Cerebellar nuclear complex (tissue), 1 donor: ENCODE data around the gene SGTB.
"Not testable (repeated sequence)": the region's sequence is repeated elsewhere in the genome, so short reads cannot be mapped to it uniquely, and the experiment has no call there.

Experiments used
- DNase-seq, 2 experiments: peaks; one replicate each; lab custom pipeline; 2025; lab: John Stamatoyannopoulos, UW

The SGTB gene

GRCh38 chr5:65734196-65734775 lies 12.4 kb upstream of the SGTB start:
- DNase-seq, result not testable (repeated sequence)

GRCh38 chr5:65732046-65732445 lies 10.1 kb upstream of the SGTB start:
- not testable (repeated sequence) for DNase-seq

GRCh38 chr5:65730910-65731309 lies 9.0 kb upstream of the SGTB start:
- DNase-seq, result no peak

GRCh38 chr5:65728218-65728617 lies 6.3 kb upstream of the SGTB start:
- DNase-seq, result no peak

- DNase-seq, result no peak
Observed at GRCh38 chr5:65727491-65728156, 5.7 kb upstream of the SGTB start.

GRCh38 chr5:65722575-65723403 lies 880 bp upstream of the SGTB start:
- no peak for DNase-seq

GRCh38 chr5:65721050-65721719 lies 724 bp downstream of the SGTB start:
- DNase-seq, result peak; percentile 68 to 90

GRCh38 chr5:65718576-65719310 lies 3.2 kb downstream of the SGTB start:
- peak; percentile 32 to 77 for DNase-seq

- DNase-seq, result no peak
Observed at GRCh38 chr5:65708145-65708544, 13.8 kb downstream of the SGTB start.

- no peak for DNase-seq
Observed at GRCh38 chr5:65707663-65708062, 14.2 kb downstream of the SGTB start.

GRCh38 chr5:65704621-65705239 lies 17.2 kb downstream of the SGTB start:
- no peak for DNase-seq

GRCh38 chr5:65702036-65702435 lies 19.9 kb downstream of the SGTB start:
- DNase-seq, result no peak

GRCh38 chr5:65699338-65699737 lies 22.6 kb downstream of the SGTB start:
- no peak for DNase-seq

- no peak for DNase-seq
Observed at GRCh38 chr5:65696892-65697291, 25.0 kb downstream of the SGTB start.

GRCh38 chr5:65695896-65696295 lies 26.0 kb downstream of the SGTB start:
- no peak for DNase-seq

- DNase-seq, result no peak
Observed at GRCh38 chr5:65695162-65695755, 26.6 kb downstream of the SGTB start.

GRCh38 chr5:65693121-65693520 lies 28.8 kb downstream of the SGTB start:
- no peak for DNase-seq

- DNase-seq, result no peak
Observed at GRCh38 chr5:65682148-65682547, 39.8 kb downstream of the SGTB start.

- not testable (repeated sequence) for DNase-seq
Observed at GRCh38 chr5:65676056-65676455, 45.9 kb downstream of the SGTB start.

- DNase-seq, result no peak
Observed at GRCh38 chr5:65674749-65675148, 47.2 kb downstream of the SGTB start.

GRCh38 chr5:65672796-65673195 lies 49.1 kb downstream of the SGTB start:
- DNase-seq, result no peak
